ENCODE results near the gene ANKRD44. TPM values are rescaled to one million over a fixed set of nuclear protein-coding genes. Genes with fewer than 3 reads are reported as not detected.

Gene ANKRD44
- total and polyA plus RNA-seq, 2 experiments from 2014 or later = 2.9 to 4.9 TPM

- Histone ChIP-seq H3K4me3 (no peak overlapping the region), H3K9me2 (ENCODE audit: insufficient read depth) (no peaks in the 10 kb centered on the region), H3K9me3 (ENCODE audit: low read depth) (no peaks in the 10 kb centered on the region), H3K79me2 (ENCODE audit: insufficient read depth) (no peaks in the 10 kb centered on the region), H3K36me3 (ENCODE audit: low read depth) (no peaks in the 10 kb centered on the region), H3K27me3 (replicated peaks; ENCODE audit: insufficient read depth) (no peaks in the 10 kb centered on the region), H2AFZ (no peak overlapping the region), H3K27ac (peak overlapping the region; percentile 41), H3F3A (ENCODE audit: insufficient read depth) (peaks cover 11% of the 10 kb centered on the region; the same call in 1 of the 2 replicates), H3K9ac (no peak overlapping the region), H3K4me2 (ENCODE audit: unreplicated experiment) (no peak overlapping the region), H3K4me1 (ENCODE audit: insufficient read depth) (peaks cover 23% of the 10 kb centered on the region), H4K20me1 (ENCODE audit: insufficient read depth) (no peaks in the 10 kb centered on the region)
- peak; percentile 77 for DNase-seq
- TF ChIP-seq EZH2 (IDR thresholded peaks at IDR 0.05; ENCODE audit: insufficient read depth, poor library complexity, severe bottlenecking) (no peak), EZH2phosphoT487 (IDR thresholded peaks at IDR 0.05; ENCODE audit: insufficient read depth, low read depth) (no peak)
- in situ Hi-C loops (cut with MboI) = no loop called here
- WGBS, 2 experiments (ENCODE audit: low coverage in 1 of 2, low lambda C conversion rate in 2 of 2, missing lambda C conversion rate in 2 of 2) = 53 to 57% methylated on average over 12 of the region's 12 CpGs
These were observed 130.7 kb downstream of the ANKRD44 start for GRCh38 chr2:197179744-197180498.

DNA sequence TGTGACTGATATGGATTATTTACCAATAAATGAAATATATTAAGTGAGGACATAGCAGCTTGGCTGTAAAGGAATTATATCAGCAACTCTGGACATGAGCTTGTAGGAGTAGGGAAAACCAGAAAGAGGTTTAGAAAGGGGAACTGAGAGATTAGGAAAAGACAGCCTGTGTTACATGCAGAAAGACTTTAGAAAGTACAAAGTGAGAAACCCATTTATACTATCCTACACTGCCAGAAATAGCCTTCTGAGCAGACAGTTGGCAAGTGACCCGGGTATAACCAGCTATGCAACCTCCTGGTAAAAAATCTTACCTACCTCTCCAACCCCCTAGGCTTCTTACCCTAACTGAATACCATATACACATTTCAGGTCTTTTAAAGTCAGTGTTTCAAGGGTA lies 134.1 kb downstream of the ANKRD44 start:
- no peak for DNase-seq
- H3F3A ChIP-seq (ENCODE audit: insufficient read depth) = peaks cover 11% of the 10 kb centered on the region; the same call in 1 of the 2 replicates
- peaks cover 14% of the 10 kb centered on the region for H3K4me1 ChIP-seq (ENCODE audit: insufficient read depth)
- H3K9me2 ChIP-seq (ENCODE audit: insufficient read depth) = no peaks in the 10 kb centered on the region
- H3K9ac ChIP-seq = no peak overlapping the region
- 0 to 3% methylated on average over 1 of the region's 1 CpG for WGBS, 2 experiments (ENCODE audit: low coverage in 1 of 2, low lambda C conversion rate in 2 of 2, missing lambda C conversion rate in 2 of 2)
- TF ChIP-seq EZH2 (IDR thresholded peaks at IDR 0.05; ENCODE audit: insufficient read depth, poor library complexity, severe bottlenecking) = no peak
- no peak for TF ChIP-seq EZH2phosphoT487 (IDR thresholded peaks at IDR 0.05; ENCODE audit: insufficient read depth, low read depth)
- H3K36me3 ChIP-seq (ENCODE audit: low read depth) = no peaks in the 10 kb centered on the region
- H2AFZ ChIP-seq = no peak overlapping the region
- in situ Hi-C loops (cut with MboI) = no loop called here
- no peak overlapping the region for H3K4me3 ChIP-seq
- H3K27ac ChIP-seq = no peak overlapping the region
- H3K27me3 ChIP-seq (replicated peaks; ENCODE audit: insufficient read depth) = no peaks in the 10 kb centered on the region
- no peak overlapping the region for H3K4me2 ChIP-seq (ENCODE audit: unreplicated experiment)
- H3K79me2 ChIP-seq (ENCODE audit: insufficient read depth) = no peaks in the 10 kb centered on the region
- H4K20me1 ChIP-seq (ENCODE audit: insufficient read depth) = no peaks in the 10 kb centered on the region
- H3K9me3 ChIP-seq (ENCODE audit: low read depth) = no peaks in the 10 kb centered on the region

- peak; percentile 83 for DNase-seq
- in situ Hi-C loops (cut with MboI) = no loop called here
- Histone ChIP-seq H3K9me3 (ENCODE audit: low read depth) (no peaks in the 10 kb centered on the region), H3K4me3 (no peak overlapping the region), H3K79me2 (ENCODE audit: insufficient read depth) (no peaks in the 10 kb centered on the region), H3K9ac (no peak overlapping the region), H3K27me3 (replicated peaks; ENCODE audit: insufficient read depth) (no peaks in the 10 kb centered on the region), H3K4me1 (ENCODE audit: insufficient read depth) (peaks cover 15% of the 10 kb centered on the region), H3K27ac (no peak overlapping the region), H3K36me3 (ENCODE audit: low read depth) (no peaks in the 10 kb centered on the region), H4K20me1 (ENCODE audit: insufficient read depth) (no peaks in the 10 kb centered on the region), H3F3A (ENCODE audit: insufficient read depth) (peaks cover 7% of the 10 kb centered on the region), H2AFZ (no peak overlapping the region), H3K4me2 (ENCODE audit: unreplicated experiment) (no peak overlapping the region), H3K9me2 (ENCODE audit: insufficient read depth) (no peaks in the 10 kb centered on the region)
- TF ChIP-seq EZH2phosphoT487 (IDR thresholded peaks at IDR 0.05; ENCODE audit: insufficient read depth, low read depth) (no peak), EZH2 (IDR thresholded peaks at IDR 0.05; ENCODE audit: insufficient read depth, poor library complexity, severe bottlenecking) (no peak)
- 58 to 80% methylated on average over 2 of the region's 2 CpGs for WGBS, 2 experiments (ENCODE audit: low coverage in 1 of 2, low lambda C conversion rate in 2 of 2, missing lambda C conversion rate in 2 of 2)
These were observed 136.0 kb downstream of the ANKRD44 start for GRCh38 chr2:197174539-197175094.

DNA sequence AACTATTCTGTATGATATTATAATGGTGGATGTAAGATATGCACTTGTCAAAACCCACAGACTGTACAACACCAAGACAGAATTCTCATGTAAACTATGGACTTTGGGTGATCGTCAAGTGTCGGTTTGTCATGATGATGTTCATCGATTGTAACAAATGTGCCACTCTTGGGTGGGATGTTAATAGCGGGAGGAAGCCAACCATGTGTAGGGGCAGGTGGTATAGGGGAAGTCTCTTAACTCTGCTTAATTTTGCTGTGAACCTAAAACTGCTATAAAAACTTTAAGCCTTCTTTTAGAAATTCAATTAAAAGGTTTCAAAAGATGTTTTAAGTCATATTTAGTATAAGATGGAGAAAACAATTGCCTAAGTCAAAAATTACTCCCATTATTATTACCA lies 139.0 kb downstream of the ANKRD44 start:
- in situ Hi-C loops (cut with MboI) = no loop called here
- TF ChIP-seq EZH2phosphoT487 (IDR thresholded peaks at IDR 0.05; ENCODE audit: insufficient read depth, low read depth) (no peak), EZH2 (IDR thresholded peaks at IDR 0.05; ENCODE audit: insufficient read depth, poor library complexity, severe bottlenecking) (no peak)
- peaks cover 13% of the 10 kb centered on the region for H3K4me1 ChIP-seq (ENCODE audit: insufficient read depth)
- H3K79me2 ChIP-seq (ENCODE audit: insufficient read depth) = no peaks in the 10 kb centered on the region
- no peak overlapping the region for H3K4me2 ChIP-seq (ENCODE audit: unreplicated experiment)
- no peak for DNase-seq
- H3F3A ChIP-seq (ENCODE audit: insufficient read depth) = peaks cover 7% of the 10 kb centered on the region; the same call in 1 of the 2 replicates
- H3K4me3 ChIP-seq = no peak overlapping the region
- no peaks in the 10 kb centered on the region for H3K9me3 ChIP-seq (ENCODE audit: low read depth)
- H3K27ac ChIP-seq = no peak overlapping the region
- H2AFZ ChIP-seq = no peak overlapping the region
- H3K36me3 ChIP-seq (ENCODE audit: low read depth) = no peaks in the 10 kb centered on the region
- H4K20me1 ChIP-seq (ENCODE audit: insufficient read depth) = no peaks in the 10 kb centered on the region
- no peak overlapping the region for H3K9ac ChIP-seq
- H3K9me2 ChIP-seq (ENCODE audit: insufficient read depth) = no peaks in the 10 kb centered on the region
- WGBS, 2 experiments (ENCODE audit: low coverage in 1 of 2, low lambda C conversion rate in 2 of 2, missing lambda C conversion rate in 2 of 2) = 93 to 99% methylated on average over 4 of the region's 4 CpGs
- no peaks in the 10 kb centered on the region for H3K27me3 ChIP-seq (replicated peaks; ENCODE audit: insufficient read depth)
